K562 (cell line): ENCODE data around the gene VIPR1. TPM values are rescaled to one million over a fixed set of nuclear protein-coding genes. Genes with fewer than 3 reads are reported as not detected.
A peak's percentile ranks its signal among the peaks of the same experiment; 100 is the strongest.

Experiments used
- ATAC-seq: fragments of 200-7000 bp; cut with Tn5 transposase; 3 replicates; pipeline ENCODE4 v1.9.1; 2020; ENCODE audit warnings: moderate library complexity
- BruUV-seq: library from RNA; stranded (reverse); fragments of 400-500 nt; replicated peaks from 2 replicates; lab custom pipeline; 2021; lab: Mats Ljungman, UMichigan
- CTCF ChIA-PET: fragments of 300-600 bp; formaldehyde crosslinking; extraction: SDS; loops from one replicate; lab custom pipeline; 2021; ENCODE audit warnings: low intra/inter-chr PET ratio; lab: Yijun Ruan, JAX
- POLR2A ChIA-PET: fragments of 300-600, 350-650 bp; sonication (Branson Sonifier 250); formaldehyde crosslinking; extraction: SDS; loops from one replicate; lab custom pipeline; 2021; ENCODE audit warnings: antibody characterized with exemption, inconsistent platforms; lab: Yijun Ruan, JAX
- DNase-seq, 4 experiments: peaks; one replicate each; pipeline versions ENCODE4 v3.0.0 to v3.0.0-alpha.2; 2011 to 2018; ENCODE audit warnings: low spot score in 3 of 4, mixed read lengths in 3 of 4; ENCODE audit errors: extremely low read depth in 1 of 4
- FAIRE-seq: peaks from 2 replicates; lab custom pipeline; 2011; peaks lifted over from hg19 to GRCh38; lab: Jason Lieb, UNC
- H2AFZ ChIP-seq: 2 replicates; pipeline ENCODE4 v1.6.0; 2011; ENCODE audit warnings: low read depth, low read length, control low read depth, inconsistent platforms
- H3K27ac ChIP-seq: fragments of 200-600 bp; 3 replicates; pipeline ENCODE4 v1.8.0; 2011; ENCODE audit warnings: low read depth, mild to moderate bottlenecking, control low read depth, inconsistent platforms, low read length, moderate library complexity, mixed read lengths; ENCODE audit errors: extremely low read depth
- H3K27me3 ChIP-seq, 2 experiments: fragments of 300-600 bp in 1 of 2; 2 replicates in 1 of 2; 3 replicates in 1 of 2; pipeline versions ENCODE4 v1.6.0 to v1.8.0; 2011; ENCODE audit warnings: inconsistent platforms in 2 of 2, low read length in 2 of 2, mild to moderate bottlenecking in 1 of 2, mixed read lengths in 1 of 2, moderate library complexity in 1 of 2; ENCODE audit not compliant: control insufficient read depth in 2 of 2, insufficient read depth in 2 of 2
- H3K36me3 ChIP-seq: fragments of 300-600 bp; 3 replicates; pipeline ENCODE4 v1.8.0; 2011; ENCODE audit warnings: mild to moderate bottlenecking, low read length, inconsistent platforms; ENCODE audit not compliant: control insufficient read depth, insufficient read depth
- H3K4me1 ChIP-seq, 2 experiments: fragments of 200-600 bp in 1 of 2; replicated peaks in 1 of 2; 2 replicates in 1 of 2; 3 replicates in 1 of 2; pipeline versions ENCODE4 v1.5.1 to v1.8.0; 2011; ENCODE audit warnings: inconsistent platforms in 2 of 2, low read length in 2 of 2, mild to moderate bottlenecking in 1 of 2, mixed read lengths in 1 of 2, moderate library complexity in 1 of 2; ENCODE audit not compliant: control insufficient read depth in 2 of 2, insufficient read depth in 2 of 2
- H3K4me2 ChIP-seq: 2 replicates; pipeline ENCODE4 v1.6.1; 2011; ENCODE audit warnings: low read length, control low read depth, inconsistent platforms, mixed read lengths; ENCODE audit not compliant: insufficient read depth
- H3K4me3 ChIP-seq: fragments of 200-600 bp; sonication (generic), shearing (Covaris generic); 2 replicates; pipeline ENCODE4 v1.5.1; 2016; ENCODE audit warnings: control low read depth, inconsistent platforms
- H3K79me2 ChIP-seq: fragments of 200-600 bp; 3 replicates; pipeline ENCODE4 v1.8.0; 2011; ENCODE audit warnings: low read length, inconsistent platforms; ENCODE audit not compliant: control insufficient read depth, insufficient read depth
- H3K9ac ChIP-seq, 2 experiments: 2 replicates each; pipeline versions ENCODE4 v1.6.0 to v1.6.1; 2011; ENCODE audit warnings: low read depth in 2 of 2, low read length in 2 of 2, control low read depth in 1 of 2, inconsistent platforms in 1 of 2, mild to moderate bottlenecking in 1 of 2, mixed read lengths in 1 of 2; ENCODE audit not compliant: insufficient read depth in 1 of 2
- H3K9me1 ChIP-seq: one replicate; pipeline ENCODE4 v1.6.0; 2011; ENCODE audit warnings: inconsistent platforms, mild to moderate bottlenecking, low read length, moderate library complexity; ENCODE audit not compliant: control insufficient read depth, insufficient read depth
- H3K9me3 ChIP-seq: replicated peaks from 2 replicates; pipeline ENCODE4 v1.5.1; 2011; ENCODE audit warnings: low read depth, low read length, inconsistent platforms; ENCODE audit not compliant: control insufficient read depth, insufficient read depth
- H4K20me1 ChIP-seq: replicated peaks from 2 replicates; pipeline ENCODE4 v1.6.1; 2011; ENCODE audit warnings: low read length, inconsistent platforms, mixed read lengths; ENCODE audit not compliant: control insufficient read depth, insufficient read depth
- CC2D1A ChIP-seq: fragments of 450-650 bp; IDR thresholded peaks from 2 replicates; pipeline ENCODE4 v1.6.1; 2017; ENCODE audit warnings: mild to moderate bottlenecking
- KLF16 ChIP-seq: IDR thresholded peaks from 2 replicates; pipeline ENCODE4 v1.6.1; 2016; ENCODE audit warnings: antibody characterized with exemption
- RAD21 ChIP-seq, 2 experiments: fragments of 250-450 bp in 1 of 2; fragments of 450-650 bp in 1 of 2; sonication (Bioruptor Pico) in 1 of 2; formaldehyde crosslinking in 1 of 2; IDR thresholded peaks in 1 of 2; conservative IDR thresholded peaks in 1 of 2; 2 replicates each; pipeline versions ENCODE4 v1.4.0 to v1.8.0; 2020 to 2022; ENCODE audit warnings: mild to moderate bottlenecking in 2 of 2, moderate library complexity in 1 of 2
- in situ Hi-C: fragments of 300-500 bp; cut with MboI; formaldehyde crosslinking; loops from 4 replicates; pipeline ENCODE4 v1.15.0; 2018; ENCODE audit warnings: inconsistent platforms, mixed read lengths
- intact Hi-C: fragments of 100-400 bp; cut with micrococcal nuclease; formaldehyde crosslinking; loops from 2 replicates; pipeline ENCODE4 v1.14.2; 2022
- polyA plus RNA-seq, 8 experiments: library from polyadenylated mRNA; depleted of rRNA in 4 of 8; stranded (reverse) in 5 of 8; unstranded in 3 of 8; fragments of >200 nt; fragmentation: Nextera tagmentation in 2 of 8; fragmentation: Illumina TruSeq in 1 of 8; extraction: Ambion mirVana in 2 of 8; extraction: Trizol in 1 of 8; gene quantifications; 2 replicates each; pipeline versions ENCODE4 v1.2.1 to v1.2.3, GENCODE V29; 2011 to 2014; ENCODE audit warnings: inconsistent platforms in 1 of 8, missing spikeins in 1 of 8
- total RNA-seq, 7 experiments: library from RNA; depleted of rRNA in 6 of 7; stranded (reverse); fragments of >200 nt in 6 of 7; fragmentation: Illumina TruSeq in 2 of 7; extraction: Trizol in 2 of 7; gene quantifications; 2 replicates each; pipeline versions ENCODE4 v1.2.1 to v1.2.3, GENCODE V29; 2011 to 2021; ENCODE audit warnings: low replicate concordance in 1 of 7
- TF ChIP-seq, protein P1 (sequence below): IDR thresholded peaks from 2 replicates; pipeline ENCODE4 v1.6.1; 2011; ENCODE audit warnings: borderline replicate concordance, low read depth, mild to moderate bottlenecking, moderate library complexity, low read length; ENCODE audit not compliant: insufficient read depth, poor library complexity, severe bottlenecking
- TF ChIP-seq, protein P2 (sequence below): fragments of 200-400 bp; formaldehyde crosslinking; IDR thresholded peaks from 2 replicates; pipeline ENCODE4 v1.6.1; 2017; ENCODE audit warnings: mild to moderate bottlenecking, low read depth, low read length, moderate library complexity
- TF ChIP-seq, protein P3 (sequence below): sonication (generic); formaldehyde crosslinking; IDR thresholded peaks from 2 replicates; pipeline ENCODE4 v1.5.0; 2020; ENCODE audit warnings: missing genetic modification reagents
- TF ChIP-seq, protein P4 (sequence below), 3 experiments: IDR thresholded peaks in 2 of 3; conservative IDR thresholded peaks in 1 of 3; 2 replicates each; pipeline ENCODE4 v1.5.1; 2011 to 2012; ENCODE audit warnings: low read length in 3 of 3, mild to moderate bottlenecking in 3 of 3, control low read depth in 2 of 3, improper control_type of control experiment in 1 of 3, inconsistent platforms in 1 of 3, low read depth in 1 of 3, mixed read lengths in 1 of 3, moderate library complexity in 1 of 3; ENCODE audit not compliant: insufficient read depth in 2 of 3

The VIPR1 gene
- total and polyA plus RNA-seq, 9 of the 15 experiments (the other 6 are each of a cell fraction or from before 2014, with no cell fraction given) = 0.04 to 0.38 (median 0.12) TPM; not detected in 3

DNA sequence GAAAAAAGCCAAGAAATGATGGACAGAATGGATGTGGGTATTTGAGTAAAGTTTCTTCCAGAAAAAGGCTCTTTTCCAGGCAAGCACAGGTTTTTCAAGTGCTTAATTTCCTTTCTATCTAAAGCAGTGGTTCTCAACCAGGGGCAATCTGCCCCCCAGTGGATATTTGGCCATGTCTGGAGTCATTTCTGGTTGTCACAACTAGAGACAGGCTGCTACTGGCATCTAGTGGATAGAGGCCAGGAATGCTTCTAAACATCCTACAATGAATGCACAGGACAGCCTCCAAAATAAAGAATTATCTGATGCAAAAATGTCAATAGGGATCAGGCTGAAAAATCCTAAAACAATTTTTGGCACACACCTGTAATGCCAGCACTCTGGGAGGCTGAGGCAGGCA, 55.4 kb downstream of the VIPR1 start:
- Histone ChIP-seq H3K79me2 (no peaks in the 10 kb centered on the region), H3K9me1 (no peaks in the 10 kb centered on the region), H3K4me2 (no peak overlapping the region), H4K20me1 (no peaks in the 10 kb centered on the region; the same call in 1 of the 2 replicates), H3K4me3 (no peak overlapping the region), H3K4me1 (no peaks in the 10 kb centered on the region; a peak in 2 of 5 replicates), H3K27me3 (no peaks in the 10 kb centered on the region), H3K9me3 (no peaks in the 10 kb centered on the region), H2AFZ (no peak overlapping the region), H3K36me3 (peaks cover 90% of the 10 kb centered on the region), H3K27ac (no peak overlapping the region), H3K9ac (no peak overlapping the region)
- CTCF ChIA-PET = no interaction called here
- no TSS peak for BruUV-seq
- in situ Hi-C loops = no loop called here
- POLR2A ChIA-PET = no interaction called here
- ATAC-seq = peak; percentile 82
- intact Hi-C loops = no loop called here
- peak in 1 of 4 experiments; percentile 43 for DNase-seq
- TF ChIP-seq, protein P1, sequence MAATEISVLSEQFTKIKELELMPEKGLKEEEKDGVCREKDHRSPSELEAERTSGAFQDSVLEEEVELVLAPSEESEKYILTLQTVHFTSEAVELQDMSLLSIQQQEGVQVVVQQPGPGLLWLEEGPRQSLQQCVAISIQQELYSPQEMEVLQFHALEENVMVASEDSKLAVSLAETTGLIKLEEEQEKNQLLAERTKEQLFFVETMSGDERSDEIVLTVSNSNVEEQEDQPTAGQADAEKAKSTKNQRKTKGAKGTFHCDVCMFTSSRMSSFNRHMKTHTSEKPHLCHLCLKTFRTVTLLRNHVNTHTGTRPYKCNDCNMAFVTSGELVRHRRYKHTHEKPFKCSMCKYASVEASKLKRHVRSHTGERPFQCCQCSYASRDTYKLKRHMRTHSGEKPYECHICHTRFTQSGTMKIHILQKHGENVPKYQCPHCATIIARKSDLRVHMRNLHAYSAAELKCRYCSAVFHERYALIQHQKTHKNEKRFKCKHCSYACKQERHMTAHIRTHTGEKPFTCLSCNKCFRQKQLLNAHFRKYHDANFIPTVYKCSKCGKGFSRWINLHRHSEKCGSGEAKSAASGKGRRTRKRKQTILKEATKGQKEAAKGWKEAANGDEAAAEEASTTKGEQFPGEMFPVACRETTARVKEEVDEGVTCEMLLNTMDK = peak; percentile 32
- TF ChIP-seq RAD21 (CRISPR knock-in tag; conservative IDR thresholded peaks at IDR 0.05 in 1 of 2, IDR thresholded peaks at IDR 0.05 in 1 of 2) (peak in 1 of 2 experiments; percentile 40; a peak in 1 of 4 replicates), CC2D1A (no peak), KLF16 (no peak)
- TF ChIP-seq, protein P2, sequence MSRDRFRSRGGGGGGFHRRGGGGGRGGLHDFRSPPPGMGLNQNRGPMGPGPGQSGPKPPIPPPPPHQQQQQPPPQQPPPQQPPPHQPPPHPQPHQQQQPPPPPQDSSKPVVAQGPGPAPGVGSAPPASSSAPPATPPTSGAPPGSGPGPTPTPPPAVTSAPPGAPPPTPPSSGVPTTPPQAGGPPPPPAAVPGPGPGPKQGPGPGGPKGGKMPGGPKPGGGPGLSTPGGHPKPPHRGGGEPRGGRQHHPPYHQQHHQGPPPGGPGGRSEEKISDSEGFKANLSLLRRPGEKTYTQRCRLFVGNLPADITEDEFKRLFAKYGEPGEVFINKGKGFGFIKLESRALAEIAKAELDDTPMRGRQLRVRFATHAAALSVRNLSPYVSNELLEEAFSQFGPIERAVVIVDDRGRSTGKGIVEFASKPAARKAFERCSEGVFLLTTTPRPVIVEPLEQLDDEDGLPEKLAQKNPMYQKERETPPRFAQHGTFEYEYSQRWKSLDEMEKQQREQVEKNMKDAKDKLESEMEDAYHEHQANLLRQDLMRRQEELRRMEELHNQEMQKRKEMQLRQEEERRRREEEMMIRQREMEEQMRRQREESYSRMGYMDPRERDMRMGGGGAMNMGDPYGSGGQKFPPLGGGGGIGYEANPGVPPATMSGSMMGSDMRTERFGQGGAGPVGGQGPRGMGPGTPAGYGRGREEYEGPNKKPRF = no peak
- TF ChIP-seq, protein P3, sequence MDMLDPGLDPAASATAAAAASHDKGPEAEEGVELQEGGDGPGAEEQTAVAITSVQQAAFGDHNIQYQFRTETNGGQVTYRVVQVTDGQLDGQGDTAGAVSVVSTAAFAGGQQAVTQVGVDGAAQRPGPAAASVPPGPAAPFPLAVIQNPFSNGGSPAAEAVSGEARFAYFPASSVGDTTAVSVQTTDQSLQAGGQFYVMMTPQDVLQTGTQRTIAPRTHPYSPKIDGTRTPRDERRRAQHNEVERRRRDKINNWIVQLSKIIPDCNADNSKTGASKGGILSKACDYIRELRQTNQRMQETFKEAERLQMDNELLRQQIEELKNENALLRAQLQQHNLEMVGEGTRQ (CRISPR knock-in tag) = no peak
- TF ChIP-seq, protein P4, sequence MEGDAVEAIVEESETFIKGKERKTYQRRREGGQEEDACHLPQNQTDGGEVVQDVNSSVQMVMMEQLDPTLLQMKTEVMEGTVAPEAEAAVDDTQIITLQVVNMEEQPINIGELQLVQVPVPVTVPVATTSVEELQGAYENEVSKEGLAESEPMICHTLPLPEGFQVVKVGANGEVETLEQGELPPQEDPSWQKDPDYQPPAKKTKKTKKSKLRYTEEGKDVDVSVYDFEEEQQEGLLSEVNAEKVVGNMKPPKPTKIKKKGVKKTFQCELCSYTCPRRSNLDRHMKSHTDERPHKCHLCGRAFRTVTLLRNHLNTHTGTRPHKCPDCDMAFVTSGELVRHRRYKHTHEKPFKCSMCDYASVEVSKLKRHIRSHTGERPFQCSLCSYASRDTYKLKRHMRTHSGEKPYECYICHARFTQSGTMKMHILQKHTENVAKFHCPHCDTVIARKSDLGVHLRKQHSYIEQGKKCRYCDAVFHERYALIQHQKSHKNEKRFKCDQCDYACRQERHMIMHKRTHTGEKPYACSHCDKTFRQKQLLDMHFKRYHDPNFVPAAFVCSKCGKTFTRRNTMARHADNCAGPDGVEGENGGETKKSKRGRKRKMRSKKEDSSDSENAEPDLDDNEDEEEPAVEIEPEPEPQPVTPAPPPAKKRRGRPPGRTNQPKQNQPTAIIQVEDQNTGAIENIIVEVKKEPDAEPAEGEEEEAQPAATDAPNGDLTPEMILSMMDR (IDR thresholded peaks at IDR 0.05 in 2 of 3, conservative IDR thresholded peaks at IDR 0.05 in 1 of 3; ENCODE audit: insufficient read depth in 2 of 3, low read depth in 1 of 3, low read length in 3 of 3) = peak; percentile 43 to 95 (median 67); a peak in 5 of 6 replicates
- FAIRE-seq = no peak
